GM12878 (cell line): Measurements from ENCODE around the gene STAC2. TPM values are rescaled to one million over a fixed set of nuclear protein-coding genes. Genes with fewer than 3 reads are reported as not detected.

Experiments
- ATAC-seq: fragments of 200-7000 bp; cut with Tn5 transposase; 3 replicates; pipeline ENCODE4 v1.9.1; 2020; ENCODE audit warnings: mild to moderate bottlenecking, moderate library complexity
- BruUV-seq: library from RNA; stranded (reverse); fragments of 400-500 nt; replicated peaks from 2 replicates; lab custom pipeline; 2021; lab: Mats Ljungman, UMichigan
- CTCF ChIA-PET: fragments of 300-600 bp; sonication (Branson Sonifier 250); formaldehyde crosslinking; extraction: SDS; loops from one replicate; lab custom pipeline; 2021; ENCODE audit warnings: inconsistent platforms; lab: Yijun Ruan, JAX
- POLR2A ChIA-PET: fragments of 350-600 bp; formaldehyde crosslinking; extraction: SDS; loops from one replicate; lab custom pipeline; 2021; ENCODE audit warnings: inconsistent platforms; lab: Charles Lee
- RAD21 ChIA-PET: fragments of 300-600 bp; sonication (Branson Sonifier 250); formaldehyde crosslinking; loops from one replicate; lab custom pipeline; 2023; ENCODE audit warnings: antibody characterized with exemption; ENCODE audit not compliant: unreplicated experiment; lab: Charles Lee
- SMC1A ChIA-PET: fragments of 300-600 bp; sonication (Branson Sonifier 250); formaldehyde crosslinking; loops from one replicate; lab custom pipeline; 2023; ENCODE audit not compliant: unreplicated experiment, uncharacterized antibody; lab: Charles Lee
- DNase-seq: peaks from one replicate; pipeline ENCODE4 v3.0.0-alpha.2; 2011; ENCODE audit warnings: low read depth, low spot score
- FAIRE-seq: peaks from 3 replicates; lab custom pipeline; 2011; peaks lifted over from hg19 to GRCh38; lab: Jason Lieb, UNC
- H2AFZ ChIP-seq: 2 replicates; pipeline ENCODE4 v1.6.0; 2011; ENCODE audit warnings: low read depth, low read length, control low read depth; ENCODE audit not compliant: control insufficient read depth
- H3K27ac ChIP-seq: 2 replicates; pipeline ENCODE4 v1.5.1; 2011; ENCODE audit warnings: control low read depth; ENCODE audit not compliant: control insufficient read depth, insufficient read depth
- H3K27me3 ChIP-seq, 2 experiments: replicated peaks in 1 of 2; 2 replicates each; pipeline versions ENCODE4 v1.6.0 to v1.6.1; 2011; ENCODE audit warnings: low read length in 1 of 2; ENCODE audit not compliant: control insufficient read depth in 2 of 2, insufficient read depth in 2 of 2
- H3K36me3 ChIP-seq, 2 experiments: 2 replicates each; pipeline ENCODE4 v1.5.1; 2011; ENCODE audit warnings: low read length in 1 of 2; ENCODE audit not compliant: control insufficient read depth in 2 of 2, insufficient read depth in 2 of 2
- H3K4me1 ChIP-seq: 2 replicates; pipeline ENCODE4 v1.6.1; 2011; ENCODE audit warnings: mild to moderate bottlenecking, low read length, moderate library complexity, mixed read lengths; ENCODE audit not compliant: control insufficient read depth, insufficient read depth
- H3K4me2 ChIP-seq: 2 replicates; pipeline ENCODE4 v1.6.0; 2011; ENCODE audit warnings: control low read depth; ENCODE audit not compliant: control insufficient read depth, insufficient read depth
- H3K4me3 ChIP-seq: fragments of 200-600 bp; sonication (generic); 2 replicates; pipeline ENCODE4 v1.5.1; 2016
- H3K79me2 ChIP-seq: 2 replicates; pipeline ENCODE4 v1.6.0; 2011; ENCODE audit warnings: low read length; ENCODE audit not compliant: control insufficient read depth, insufficient read depth
- H3K9ac ChIP-seq: 2 replicates; pipeline ENCODE4 v1.8.0; 2011; ENCODE audit warnings: low read length, control low read depth, mixed read lengths; ENCODE audit not compliant: control insufficient read depth, insufficient read depth
- H3K9me3 ChIP-seq: replicated peaks from 3 replicates; pipeline ENCODE4 v1.5.1; 2011; ENCODE audit warnings: mild to moderate bottlenecking, low read length; ENCODE audit not compliant: control insufficient read depth, insufficient read depth
- H4K20me1 ChIP-seq: 2 replicates; pipeline ENCODE4 v1.6.0; 2011; ENCODE audit not compliant: control insufficient read depth, insufficient read depth
- FOXM1 ChIP-seq: IDR thresholded peaks from 2 replicates; pipeline ENCODE4 v1.6.1; 2012; ENCODE audit warnings: low read depth, mild to moderate bottlenecking, inconsistent platforms, low read length, moderate library complexity
- IKZF1 ChIP-seq: fragments of 450-650 bp; conservative IDR thresholded peaks from 2 replicates; pipeline ENCODE4 v1.6.1; 2017; ENCODE audit warnings: antibody characterized with exemption, mild to moderate bottlenecking
- IKZF2 ChIP-seq, 2 experiments: fragments of 450-650 bp; IDR thresholded peaks; 2 replicates each; pipeline ENCODE4 v1.6.1; 2017; ENCODE audit warnings: mild to moderate bottlenecking in 2 of 2, moderate library complexity in 2 of 2
- MEF2B ChIP-seq: fragments of 450-650 bp; IDR thresholded peaks from 2 replicates; pipeline ENCODE4 v1.6.1; 2018; ENCODE audit warnings: mild to moderate bottlenecking, moderate library complexity; ENCODE audit not compliant: partially characterized antibody, poor library complexity, severe bottlenecking
- NFXL1 ChIP-seq: fragments of 450-650 bp; IDR thresholded peaks from 2 replicates; pipeline ENCODE4 v1.6.1; 2017; ENCODE audit warnings: antibody characterized with exemption, mild to moderate bottlenecking, borderline replicate concordance
- NFYA ChIP-seq: IDR thresholded peaks from 2 replicates; pipeline ENCODE4 v1.6.1; 2011; ENCODE audit warnings: low read depth, mild to moderate bottlenecking, low read length, improper control_type of control experiment, borderline replicate concordance
- NR2F1 ChIP-seq: fragments of 450-650 bp; conservative IDR thresholded peaks from 2 replicates; pipeline ENCODE4 v1.6.1; 2017; ENCODE audit warnings: mild to moderate bottlenecking
- SPI1 ChIP-seq: IDR thresholded peaks from 2 replicates; pipeline ENCODE4 v1.6.1; 2011; ENCODE audit warnings: low read depth, mild to moderate bottlenecking, low read length, moderate library complexity, borderline replicate concordance; ENCODE audit not compliant: insufficient read depth
- ZBED1 ChIP-seq: IDR thresholded peaks from 2 replicates; pipeline ENCODE4 v1.6.1; 2016; ENCODE audit warnings: borderline replicate concordance
- ZNF217 ChIP-seq: fragments of 450-650 bp; IDR thresholded peaks from 2 replicates; pipeline ENCODE4 v1.6.1; 2017; ENCODE audit warnings: antibody characterized with exemption, mild to moderate bottlenecking
- ZNF274 ChIP-seq: IDR thresholded peaks from one replicate; pipeline ENCODE4 v1.8.0; 2011; ENCODE audit not compliant: insufficient read length, insufficient read depth
- WGBS: methylation state at CpG from one replicate; pipeline ENCODE4 v1.1.6; 2016; ENCODE audit warnings: low lambda C conversion rate; ENCODE audit not compliant: insufficient replicate concordance, insufficient coverage; ENCODE audit errors: missing lambda C conversion rate; 5-methylcytosine and 5-hydroxymethylcytosine counted together
- in situ Hi-C: fragments of 300-500 bp; cut with MboI; formaldehyde crosslinking; loops from 9 replicates; pipeline ENCODE4 v1.14.3; 2018; ENCODE audit warnings: mixed read lengths
- intact Hi-C: fragments of 100-400 bp; cut with micrococcal nuclease; formaldehyde crosslinking; loops from one replicate; pipeline ENCODE4 v1.14.2; 2022; ENCODE audit not compliant: unreplicated experiment
- polyA plus RNA-seq, 11 experiments: library from polyadenylated mRNA; depleted of rRNA in 4 of 11; unstranded in 6 of 11; stranded (reverse) in 5 of 11; fragments of >200 nt; fragmentation: Nextera tagmentation in 4 of 11; fragmentation: Illumina TruSeq in 1 of 11; extraction: Ambion mirVana in 4 of 11; extraction: Trizol in 1 of 11; gene quantifications; 1 replicate in 1 of 11; 2 replicates in 10 of 11; pipeline versions ENCODE4 v1.2.1 to v1.2.3, GENCODE V29; 2011 to 2016; ENCODE audit warnings: inconsistent platforms in 2 of 11, missing spikeins in 2 of 11, low read depth in 1 of 11
- total RNA-seq, 4 experiments: library from RNA; depleted of rRNA in 3 of 4; stranded (reverse); fragments of >200 nt in 3 of 4; fragmentation: Illumina TruSeq in 1 of 4; extraction: Trizol in 1 of 4; gene quantifications; 2 replicates each; pipeline versions ENCODE4 v1.2.1 to v1.2.3, GENCODE V29; 2013 to 2021
- TF ChIP-seq, protein P1 (sequence below): fragments of 450-650 bp; IDR thresholded peaks from 2 replicates; pipeline ENCODE4 v1.6.1; 2017; ENCODE audit warnings: mild to moderate bottlenecking, low read depth, inconsistent platforms; ENCODE audit not compliant: poor library complexity, severe bottlenecking
- TF ChIP-seq, protein P2 (sequence below): fragments of 450-650 bp; IDR thresholded peaks from 2 replicates; pipeline ENCODE4 v1.6.1; 2016; ENCODE audit warnings: mild to moderate bottlenecking, moderate library complexity, borderline replicate concordance
- TF ChIP-seq, protein P3 (sequence below): fragments of 450-650 bp; formaldehyde crosslinking; IDR thresholded peaks from 2 replicates; pipeline ENCODE4 v1.4.0; 2020; ENCODE audit warnings: mild to moderate bottlenecking, moderate library complexity

The STAC2 gene
- total and polyA plus RNA-seq, 10 of the 15 experiments (the other 5 are each of a cell fraction or from before 2014, with no cell fraction given), result 0.04 TPM; not detected in 9

DNA sequence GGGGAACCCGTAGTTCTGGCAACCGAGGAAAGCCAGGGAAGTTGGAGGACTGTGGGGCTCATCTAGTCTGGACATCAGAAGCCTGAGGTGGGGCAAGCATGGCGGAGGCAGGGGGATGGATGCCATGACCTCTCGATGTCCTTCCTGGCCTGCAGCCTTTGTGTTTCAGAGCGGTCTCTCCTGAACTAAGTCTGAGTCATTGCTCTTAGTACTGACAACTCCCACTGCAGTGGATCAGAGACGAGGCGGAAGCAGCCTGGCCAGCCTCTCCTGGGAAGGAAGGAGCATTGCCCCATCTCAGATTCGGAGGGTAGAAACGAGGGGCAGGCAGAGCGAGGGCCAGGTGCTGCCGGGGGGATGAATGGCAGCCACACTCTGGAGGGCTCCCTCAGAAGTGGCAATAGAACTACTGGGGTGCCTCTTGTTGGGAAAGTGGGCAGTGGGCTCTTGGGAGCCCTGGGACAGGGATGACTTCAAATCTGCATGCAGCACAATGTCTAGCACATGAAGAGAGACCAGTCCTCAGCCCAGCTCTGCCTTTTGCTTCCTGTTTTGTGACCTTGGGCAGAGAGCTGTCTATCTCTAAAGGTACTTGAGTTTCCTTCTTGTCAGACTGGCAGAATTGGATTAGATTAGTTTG, 3.6 kb upstream of the STAC2 start:
- no peak for FAIRE-seq
- ChIA-PET POLR2A (no interaction called here), RAD21 (interaction anchor here (11.3 kb wide), 1 partner anchor 22 kb away, joined by 160 read pairs; no protein-coding TSS in a partner anchor), CTCF (interaction anchor here (1.3 to 21.3 kb wide), 3 partner anchors 23 to 259 kb away, joined by 3 to 658 read pairs (median 12); no protein-coding TSS in a partner anchor), SMC1A (interaction anchor here (1.5 to 4.1 kb wide), 3 partner anchors 16 to 30 kb away, joined by 6 to 69 read pairs (median 18); partner anchors contain the start of gene RPL19)
- no peak overlapping the region for H3K4me2 ChIP-seq
- no peaks in the 10 kb centered on the region for H3K36me3 ChIP-seq
- H2AFZ ChIP-seq, result no peak overlapping the region
- H3K9me3 ChIP-seq, result no peaks in the 10 kb centered on the region
- H3K4me3 ChIP-seq, result no peak overlapping the region
- TF ChIP-seq ZNF217, result no peak
- TF ChIP-seq, protein P1, sequence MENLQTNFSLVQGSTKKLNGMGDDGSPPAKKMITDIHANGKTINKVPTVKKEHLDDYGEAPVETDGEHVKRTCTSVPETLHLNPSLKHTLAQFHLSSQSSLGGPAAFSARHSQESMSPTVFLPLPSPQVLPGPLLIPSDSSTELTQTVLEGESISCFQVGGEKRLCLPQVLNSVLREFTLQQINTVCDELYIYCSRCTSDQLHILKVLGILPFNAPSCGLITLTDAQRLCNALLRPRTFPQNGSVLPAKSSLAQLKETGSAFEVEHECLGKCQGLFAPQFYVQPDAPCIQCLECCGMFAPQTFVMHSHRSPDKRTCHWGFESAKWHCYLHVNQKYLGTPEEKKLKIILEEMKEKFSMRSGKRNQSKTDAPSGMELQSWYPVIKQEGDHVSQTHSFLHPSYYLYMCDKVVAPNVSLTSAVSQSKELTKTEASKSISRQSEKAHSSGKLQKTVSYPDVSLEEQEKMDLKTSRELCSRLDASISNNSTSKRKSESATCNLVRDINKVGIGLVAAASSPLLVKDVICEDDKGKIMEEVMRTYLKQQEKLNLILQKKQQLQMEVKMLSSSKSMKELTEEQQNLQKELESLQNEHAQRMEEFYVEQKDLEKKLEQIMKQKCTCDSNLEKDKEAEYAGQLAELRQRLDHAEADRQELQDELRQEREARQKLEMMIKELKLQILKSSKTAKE, result no peak
- TF ChIP-seq SPI1, result no peak
- TF ChIP-seq MEF2B, result no peak
- TF ChIP-seq, protein P2, sequence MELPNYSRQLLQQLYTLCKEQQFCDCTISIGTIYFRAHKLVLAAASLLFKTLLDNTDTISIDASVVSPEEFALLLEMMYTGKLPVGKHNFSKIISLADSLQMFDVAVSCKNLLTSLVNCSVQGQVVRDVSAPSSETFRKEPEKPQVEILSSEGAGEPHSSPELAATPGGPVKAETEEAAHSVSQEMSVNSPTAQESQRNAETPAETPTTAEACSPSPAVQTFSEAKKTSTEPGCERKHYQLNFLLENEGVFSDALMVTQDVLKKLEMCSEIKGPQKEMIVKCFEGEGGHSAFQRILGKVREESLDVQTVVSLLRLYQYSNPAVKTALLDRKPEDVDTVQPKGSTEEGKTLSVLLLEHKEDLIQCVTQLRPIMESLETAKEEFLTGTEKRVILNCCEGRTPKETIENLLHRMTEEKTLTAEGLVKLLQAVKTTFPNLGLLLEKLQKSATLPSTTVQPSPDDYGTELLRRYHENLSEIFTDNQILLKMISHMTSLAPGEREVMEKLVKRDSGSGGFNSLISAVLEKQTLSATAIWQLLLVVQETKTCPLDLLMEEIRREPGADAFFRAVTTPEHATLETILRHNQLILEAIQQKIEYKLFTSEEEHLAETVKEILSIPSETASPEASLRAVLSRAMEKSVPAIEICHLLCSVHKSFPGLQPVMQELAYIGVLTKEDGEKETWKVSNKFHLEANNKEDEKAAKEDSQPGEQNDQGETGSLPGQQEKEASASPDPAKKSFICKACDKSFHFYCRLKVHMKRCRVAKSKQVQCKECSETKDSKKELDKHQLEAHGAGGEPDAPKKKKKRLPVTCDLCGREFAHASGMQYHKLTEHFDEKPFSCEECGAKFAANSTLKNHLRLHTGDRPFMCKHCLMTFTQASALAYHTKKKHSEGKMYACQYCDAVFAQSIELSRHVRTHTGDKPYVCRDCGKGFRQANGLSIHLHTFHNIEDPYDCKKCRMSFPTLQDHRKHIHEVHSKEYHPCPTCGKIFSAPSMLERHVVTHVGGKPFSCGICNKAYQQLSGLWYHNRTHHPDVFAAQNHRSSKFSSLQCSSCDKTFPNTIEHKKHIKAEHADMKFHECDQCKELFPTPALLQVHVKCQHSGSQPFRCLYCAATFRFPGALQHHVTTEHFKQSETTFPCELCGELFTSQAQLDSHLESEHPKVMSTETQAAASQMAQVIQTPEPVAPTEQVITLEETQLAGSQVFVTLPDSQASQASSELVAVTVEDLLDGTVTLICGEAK, result no peak
- no peak for TF ChIP-seq NFYA
- no peak for TF ChIP-seq NR2F1
- TF ChIP-seq IKZF1, result no peak
- TF ChIP-seq ZNF274, result no peak
- no peak for TF ChIP-seq IKZF2 (IDR thresholded peaks at IDR 0.05)
- no peak for TF ChIP-seq ZBED1
- TF ChIP-seq, protein P3, sequence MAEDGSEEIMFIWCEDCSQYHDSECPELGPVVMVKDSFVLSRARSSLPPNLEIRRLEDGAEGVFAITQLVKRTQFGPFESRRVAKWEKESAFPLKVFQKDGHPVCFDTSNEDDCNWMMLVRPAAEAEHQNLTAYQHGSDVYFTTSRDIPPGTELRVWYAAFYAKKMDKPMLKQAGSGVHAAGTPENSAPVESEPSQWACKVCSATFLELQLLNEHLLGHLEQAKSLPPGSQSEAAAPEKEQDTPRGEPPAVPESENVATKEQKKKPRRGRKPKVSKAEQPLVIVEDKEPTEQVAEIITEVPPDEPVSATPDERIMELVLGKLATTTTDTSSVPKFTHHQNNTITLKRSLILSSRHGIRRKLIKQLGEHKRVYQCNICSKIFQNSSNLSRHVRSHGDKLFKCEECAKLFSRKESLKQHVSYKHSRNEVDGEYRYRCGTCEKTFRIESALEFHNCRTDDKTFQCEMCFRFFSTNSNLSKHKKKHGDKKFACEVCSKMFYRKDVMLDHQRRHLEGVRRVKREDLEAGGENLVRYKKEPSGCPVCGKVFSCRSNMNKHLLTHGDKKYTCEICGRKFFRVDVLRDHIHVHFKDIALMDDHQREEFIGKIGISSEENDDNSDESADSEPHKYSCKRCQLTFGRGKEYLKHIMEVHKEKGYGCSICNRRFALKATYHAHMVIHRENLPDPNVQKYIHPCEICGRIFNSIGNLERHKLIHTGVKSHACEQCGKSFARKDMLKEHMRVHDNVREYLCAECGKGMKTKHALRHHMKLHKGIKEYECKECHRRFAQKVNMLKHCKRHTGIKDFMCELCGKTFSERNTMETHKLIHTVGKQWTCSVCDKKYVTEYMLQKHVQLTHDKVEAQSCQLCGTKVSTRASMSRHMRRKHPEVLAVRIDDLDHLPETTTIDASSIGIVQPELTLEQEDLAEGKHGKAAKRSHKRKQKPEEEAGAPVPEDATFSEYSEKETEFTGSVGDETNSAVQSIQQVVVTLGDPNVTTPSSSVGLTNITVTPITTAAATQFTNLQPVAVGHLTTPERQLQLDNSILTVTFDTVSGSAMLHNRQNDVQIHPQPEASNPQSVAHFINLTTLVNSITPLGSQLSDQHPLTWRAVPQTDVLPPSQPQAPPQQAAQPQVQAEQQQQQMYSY (CRISPR knock-in tag), result no peak
- TF ChIP-seq FOXM1, result no peak
- no peak for TF ChIP-seq NFXL1
- no peak for DNase-seq
- 37% methylated on average over 11 of the region's 11 CpGs for WGBS
- H3K4me1 ChIP-seq, result no peaks in the 10 kb centered on the region
- peaks cover 3% of the 10 kb centered on the region in 2 experiments; a peak in 3 of 4 replicates for H3K27me3 ChIP-seq
- H3K79me2 ChIP-seq, result no peaks in the 10 kb centered on the region
- ATAC-seq, result no peak
- no peak overlapping the region for H3K27ac ChIP-seq
- intact Hi-C loops, result no loop called here
- BruUV-seq, result no TSS peak
- H4K20me1 ChIP-seq, result no peaks in the 10 kb centered on the region
- in situ Hi-C loops, result no loop called here
- no peak overlapping the region for H3K9ac ChIP-seq
